AG08395 (cell line): ENCODE data around the gene OR8B12.

Experiments used
- DNase-seq: peaks from one replicate; pipeline ENCODE4 v3.0.0; 2012; ENCODE audit warnings: mixed read lengths, low spot score

Gene OR8B12, protein sequence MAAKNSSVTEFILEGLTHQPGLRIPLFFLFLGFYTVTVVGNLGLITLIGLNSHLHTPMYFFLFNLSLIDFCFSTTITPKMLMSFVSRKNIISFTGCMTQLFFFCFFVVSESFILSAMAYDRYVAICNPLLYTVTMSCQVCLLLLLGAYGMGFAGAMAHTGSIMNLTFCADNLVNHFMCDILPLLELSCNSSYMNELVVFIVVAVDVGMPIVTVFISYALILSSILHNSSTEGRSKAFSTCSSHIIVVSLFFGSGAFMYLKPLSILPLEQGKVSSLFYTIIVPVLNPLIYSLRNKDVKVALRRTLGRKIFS

DNA sequence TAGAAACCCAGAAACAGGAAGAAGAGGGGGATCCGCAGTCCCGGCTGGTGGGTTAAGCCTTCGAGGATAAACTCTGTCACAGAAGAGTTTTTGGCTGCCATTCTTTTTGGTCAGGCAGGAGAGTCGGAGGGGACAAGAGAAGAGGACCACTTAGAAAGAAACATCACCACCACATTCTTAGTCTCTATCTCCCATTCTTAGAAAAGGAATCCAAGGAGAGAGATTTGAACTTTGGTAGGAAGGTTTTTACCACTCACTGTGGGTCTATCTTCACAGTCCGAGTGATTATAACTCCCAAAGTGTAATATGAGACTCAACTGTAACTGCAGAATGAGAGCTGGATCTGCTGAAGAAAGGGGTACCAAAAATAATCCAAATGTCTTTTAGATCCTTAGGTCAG is at the start of gene OR8B12:
OR8B12 (minus strand) TSS at position 101 of the 400 bp plus-strand sequence; CDS start at position 101, 0 bp downstream.
- no peak for DNase-seq

DNA sequence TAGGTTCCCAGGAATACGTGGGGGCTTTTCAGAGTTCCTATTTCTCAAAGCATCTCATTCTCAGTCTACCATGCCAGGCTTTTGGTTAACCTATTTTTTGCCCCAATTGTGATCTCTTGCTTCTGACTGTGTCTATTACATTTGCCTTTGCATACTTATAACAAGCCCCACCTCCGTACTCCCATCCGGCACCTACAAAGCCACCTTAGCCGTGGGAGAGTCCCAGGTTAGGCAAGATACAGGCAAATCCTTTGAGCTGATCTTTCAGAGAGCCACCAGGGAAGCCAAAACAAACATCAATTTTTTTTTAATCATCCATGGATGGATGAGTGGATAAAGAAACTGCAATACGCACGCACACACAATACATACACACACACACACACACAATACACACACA is 49.2 kb upstream of the OR8B12 start:
- no peak for DNase-seq

DNA sequence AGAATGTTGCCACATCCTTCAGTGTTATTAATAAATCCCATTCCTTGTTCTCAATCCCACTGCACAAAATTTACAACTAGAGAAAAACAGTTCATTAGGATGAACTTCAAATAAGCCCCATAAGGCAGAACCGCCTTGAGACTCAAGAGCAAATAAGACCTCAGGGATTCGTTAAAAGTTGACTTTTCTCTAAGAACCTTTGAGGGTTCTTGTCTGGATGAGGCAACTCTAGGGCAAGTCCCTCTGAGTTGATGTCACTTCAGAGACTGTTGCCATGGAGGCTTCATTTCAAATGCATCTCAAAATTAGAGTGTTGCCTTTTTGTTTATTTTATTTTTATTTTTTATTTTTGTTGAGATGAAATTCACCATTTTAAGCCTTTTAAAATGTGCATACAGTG is 48.0 kb upstream of the OR8B12 start:
- no peak for DNase-seq

DNA sequence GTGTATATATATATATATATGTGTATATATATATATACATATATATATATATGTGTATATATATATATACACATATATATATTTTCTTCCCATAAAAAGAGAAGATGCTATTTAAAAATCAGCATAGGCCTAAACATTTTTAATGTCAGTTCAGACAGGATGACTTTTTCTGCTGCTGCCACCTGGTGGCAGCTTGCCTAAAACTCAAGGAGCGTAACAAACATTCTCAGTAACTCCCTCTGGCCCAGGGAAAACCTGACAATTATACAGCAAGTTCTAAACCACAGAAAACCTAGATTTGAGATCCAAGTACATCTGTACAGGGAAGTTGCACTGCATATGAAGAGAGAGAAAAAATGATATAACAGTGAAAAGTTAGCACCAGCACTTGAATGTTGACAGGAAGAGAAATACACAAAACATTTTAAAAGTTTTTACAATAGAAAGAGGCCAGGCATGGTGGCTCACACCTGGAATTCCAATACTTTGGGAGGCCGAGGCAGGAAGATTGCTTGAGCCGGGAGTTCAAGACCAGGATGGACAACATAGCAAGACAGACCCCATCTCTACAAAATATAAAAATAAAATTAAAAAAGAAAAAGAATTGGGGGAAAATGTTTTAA is 42.9 kb upstream of the OR8B12 start:
- DNase-seq: peak; percentile 48

DNA sequence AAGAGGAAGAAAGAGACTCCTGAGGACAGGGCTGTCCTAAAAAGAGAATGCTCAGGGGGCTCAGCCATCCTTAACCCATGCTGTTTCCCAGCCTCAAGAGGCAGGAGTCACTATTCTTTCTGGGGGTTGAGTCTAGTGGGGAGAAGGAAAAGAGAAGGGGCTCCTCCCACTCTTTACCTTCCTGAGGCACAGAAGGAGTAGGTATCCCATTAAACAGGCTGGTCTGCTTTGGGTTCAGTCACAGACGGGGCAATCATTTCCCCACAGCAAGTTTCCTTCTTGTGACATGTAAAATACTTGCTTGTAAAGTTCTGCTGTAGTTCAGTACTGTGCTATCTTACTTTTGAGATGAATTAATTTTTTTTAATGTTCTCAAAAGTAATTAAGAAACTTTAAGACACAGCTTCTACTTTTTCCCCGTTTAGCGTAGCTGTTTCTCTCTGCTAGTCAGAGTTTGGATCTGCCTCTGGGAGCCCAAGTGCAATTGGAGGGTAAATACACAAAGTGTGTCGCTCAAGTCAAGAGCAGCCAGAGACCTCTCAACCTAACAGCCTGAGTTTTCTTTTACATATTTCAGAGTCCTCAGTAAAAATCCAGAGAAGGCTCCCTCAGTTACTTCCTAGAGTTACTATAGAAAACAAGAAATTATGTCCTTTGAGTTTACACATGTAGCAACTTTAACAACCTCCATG is 41.4 kb upstream of the OR8B12 start:
- DNase-seq: no peak

DNA sequence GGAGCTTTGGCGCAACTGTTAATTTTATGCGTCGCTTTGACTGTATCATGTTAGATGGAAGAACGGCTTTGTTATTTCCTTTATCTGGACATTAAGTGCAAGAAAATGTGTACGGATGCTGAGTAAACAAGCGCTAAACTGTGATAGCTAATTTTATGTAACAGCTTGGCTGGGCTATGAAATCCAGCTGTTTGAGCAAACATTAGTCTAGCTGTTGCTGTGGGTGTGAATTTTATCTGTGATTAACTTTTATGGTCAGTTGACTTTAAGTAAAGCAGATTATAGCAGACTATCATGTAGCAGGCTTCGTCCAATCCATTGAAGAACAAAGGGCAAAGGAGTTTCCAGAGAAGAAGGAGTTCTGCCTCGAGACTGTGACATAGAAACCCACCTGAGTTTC is 40.3 kb upstream of the OR8B12 start:
- no peak for DNase-seq

DNA sequence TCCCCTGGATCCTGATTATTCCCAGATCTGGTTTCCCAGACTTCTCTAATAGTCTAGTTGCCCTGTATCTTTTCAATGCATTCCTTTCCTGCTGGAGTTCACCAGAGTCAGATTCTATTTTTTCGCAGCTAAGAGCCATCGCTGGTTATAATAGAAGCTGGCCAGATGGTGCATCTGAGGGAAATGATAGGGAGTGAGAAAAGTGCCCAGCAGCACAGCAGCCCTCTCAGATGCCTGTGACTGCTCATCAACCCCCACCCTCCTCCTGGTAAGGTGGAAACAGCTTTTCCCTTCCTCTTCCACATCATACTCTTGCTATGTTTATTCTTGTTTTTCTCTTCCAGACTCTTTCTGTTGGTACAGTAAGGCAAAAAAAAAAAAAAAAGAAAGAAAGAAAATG is 39.1 kb upstream of the OR8B12 start:
- DNase-seq: no peak

DNA sequence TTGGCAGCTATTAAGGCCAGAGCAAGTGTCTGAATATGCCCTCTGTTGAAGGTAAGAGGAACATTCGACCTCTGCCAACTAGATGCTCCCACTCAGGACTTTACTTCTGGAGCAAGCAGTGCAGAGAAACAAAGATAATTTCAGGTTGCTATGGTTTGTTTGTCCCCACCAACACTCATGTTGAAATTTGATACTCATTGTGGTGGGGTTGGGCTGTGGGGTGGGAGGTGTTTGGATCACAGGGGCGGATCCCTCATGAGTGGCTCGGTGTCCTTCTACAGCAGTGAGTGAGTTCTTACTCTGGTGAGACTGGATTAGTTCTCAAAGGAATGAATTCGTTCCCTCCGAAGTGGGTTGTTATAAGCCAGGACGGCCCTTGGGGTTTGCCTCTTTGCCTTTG is 38.4 kb upstream of the OR8B12 start:
- no peak for DNase-seq

DNA sequence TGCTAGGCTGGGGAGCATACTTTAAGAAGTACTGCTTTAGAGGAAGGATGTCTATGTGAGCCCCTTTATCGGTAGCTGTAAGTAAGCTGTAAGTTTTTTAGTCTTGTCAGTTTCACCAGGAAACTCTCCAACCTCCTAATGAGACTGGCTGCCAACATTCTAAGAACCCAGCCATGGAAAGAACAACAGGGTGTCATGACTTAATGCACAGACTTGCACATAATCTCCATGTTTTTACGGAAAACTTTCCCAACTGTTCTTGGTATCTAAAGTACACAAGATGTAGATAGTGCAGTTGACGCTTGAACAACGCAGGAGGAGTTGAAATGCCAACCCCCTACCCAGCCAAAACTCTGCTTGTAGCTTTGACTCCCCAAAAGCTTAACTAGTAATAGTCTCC is 35.3 kb upstream of the OR8B12 start:
- DNase-seq: no peak

DNA sequence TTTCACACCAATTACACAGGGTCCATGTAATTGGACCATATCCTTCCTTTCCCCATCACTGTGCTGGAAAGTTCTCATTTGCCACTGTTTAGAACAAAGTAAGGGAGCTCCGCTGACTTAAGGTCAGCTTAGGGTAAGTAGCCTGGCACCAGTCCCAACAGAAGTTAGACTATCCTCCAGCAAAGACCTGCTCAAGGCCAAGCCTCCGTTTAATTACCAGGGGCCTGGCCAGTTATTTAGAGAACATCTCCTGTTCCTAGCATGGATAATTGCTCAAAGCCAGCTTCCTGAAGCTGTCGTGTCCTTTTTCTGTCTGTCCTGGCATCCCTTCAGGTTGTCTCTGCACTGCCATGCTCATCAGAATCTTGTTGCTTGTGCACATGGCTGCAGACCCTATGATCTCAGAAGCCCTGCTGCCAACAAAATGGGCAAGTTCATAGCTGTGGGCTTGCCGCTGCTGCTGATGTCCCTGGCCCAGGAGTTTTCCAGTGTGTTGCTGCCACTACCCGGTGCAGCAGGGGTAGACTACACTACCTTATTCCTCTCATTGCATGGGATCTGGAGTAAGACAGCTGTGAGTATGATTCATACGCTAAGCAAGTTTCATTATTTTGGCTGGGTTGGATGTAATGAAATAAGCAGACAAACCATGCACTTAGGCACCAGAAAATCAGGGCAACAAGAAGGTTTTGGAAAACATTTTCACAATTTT is 34.4 kb upstream of the OR8B12 start:
- DNase-seq: no peak

DNA sequence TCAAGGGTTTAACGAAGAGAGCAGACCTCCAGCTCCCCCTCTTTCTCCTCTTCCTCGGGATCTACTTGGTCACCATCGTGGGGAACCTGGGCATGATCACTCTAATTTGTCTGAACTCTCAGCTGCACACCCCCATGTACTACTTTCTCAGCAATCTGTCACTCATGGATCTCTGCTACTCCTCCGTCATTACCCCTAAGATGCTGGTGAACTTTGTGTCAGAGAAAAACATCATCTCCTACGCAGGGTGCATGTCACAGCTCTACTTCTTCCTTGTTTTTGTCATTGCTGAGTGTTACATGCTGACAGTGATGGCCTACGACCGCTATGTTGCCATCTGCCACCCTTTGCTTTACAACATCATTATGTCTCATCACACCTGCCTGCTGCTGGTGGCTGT is 26.7 kb upstream of the OR8B12 start:
- DNase-seq: no peak

DNA sequence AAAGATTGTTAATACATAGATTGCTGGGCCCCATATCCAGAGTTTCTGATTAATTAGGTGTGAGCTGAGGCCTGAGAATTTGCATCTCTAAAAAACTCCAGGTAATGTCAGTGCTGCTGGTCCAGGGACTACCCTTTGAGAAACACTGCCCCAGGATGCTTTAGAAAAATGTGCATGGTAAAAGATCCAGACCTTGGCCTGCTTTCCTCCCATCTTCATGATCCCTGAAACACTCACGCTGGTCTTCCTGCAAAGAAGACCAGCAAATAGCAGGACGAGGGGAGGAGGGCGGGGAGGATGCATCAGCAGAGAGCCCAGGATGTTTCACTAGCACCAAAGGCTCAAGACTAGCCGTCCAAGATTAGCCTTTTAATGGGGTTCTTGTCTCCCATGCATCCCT is 26.2 kb upstream of the OR8B12 start, which contains the start of gene OR8A1:
OR8A1 (plus strand) TSS at position 301 of the 400 bp plus-strand sequence. CDS start 123 bp downstream, outside the sequence.
- no peak for DNase-seq

DNA sequence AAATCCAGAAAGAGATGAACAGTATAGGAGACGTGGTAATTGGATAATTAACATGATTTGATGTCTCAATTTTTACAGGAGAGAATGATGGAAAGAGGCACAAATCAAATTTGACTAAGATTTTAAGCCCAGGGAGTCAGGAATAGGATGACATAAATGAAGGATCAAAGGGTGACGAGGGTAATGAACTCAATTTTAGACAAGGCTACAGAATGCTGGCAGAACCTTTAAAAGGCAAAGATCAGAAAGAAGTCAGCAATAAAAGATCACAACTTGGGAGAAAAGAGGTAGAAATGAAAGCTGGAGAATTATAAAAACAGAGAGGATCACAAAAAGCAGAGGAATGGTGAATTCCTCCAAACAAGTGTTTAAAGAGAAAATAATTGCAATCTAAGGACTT is 13.4 kb upstream of the OR8B12 start:
- DNase-seq: no peak

DNA sequence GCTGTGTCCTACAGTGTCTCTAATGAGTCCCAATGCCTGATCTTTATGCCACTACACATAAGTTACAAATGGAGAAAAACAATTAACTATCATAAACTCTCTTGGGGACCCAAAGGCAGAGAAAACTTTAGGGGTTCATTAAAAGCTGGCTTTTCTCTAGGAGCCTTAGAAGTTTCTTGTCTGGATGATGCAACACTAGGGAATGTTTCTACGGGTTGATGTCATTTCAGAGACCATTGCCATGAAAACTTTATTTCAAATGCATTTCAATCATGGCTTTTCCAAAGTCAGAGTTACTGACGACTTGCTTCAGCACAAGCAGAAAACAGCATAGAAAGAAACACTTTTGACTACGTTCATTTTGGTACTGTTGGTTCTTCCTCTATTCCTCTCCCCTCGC is 8.5 kb upstream of the OR8B12 start:
- DNase-seq: no peak

DNA sequence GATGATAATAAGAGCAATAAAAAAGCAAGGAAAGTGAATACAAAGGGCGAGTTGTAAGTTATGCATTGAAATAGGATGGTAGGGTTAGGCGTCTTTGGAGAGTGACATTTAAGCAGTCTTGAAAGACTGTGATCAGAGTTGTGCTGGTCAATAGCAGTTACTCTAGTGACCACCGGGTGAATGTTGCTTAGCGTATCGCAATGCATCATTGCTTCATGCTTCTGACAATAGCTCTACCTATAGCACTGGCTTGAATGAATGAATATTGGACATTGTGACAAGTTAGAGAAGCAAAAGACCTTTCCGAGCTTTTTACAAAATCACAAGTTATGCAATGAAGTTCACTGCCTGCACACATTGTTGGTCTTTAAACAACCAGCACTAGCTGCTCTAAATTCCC is 7.7 kb upstream of the OR8B12 start:
- DNase-seq: no peak

DNA sequence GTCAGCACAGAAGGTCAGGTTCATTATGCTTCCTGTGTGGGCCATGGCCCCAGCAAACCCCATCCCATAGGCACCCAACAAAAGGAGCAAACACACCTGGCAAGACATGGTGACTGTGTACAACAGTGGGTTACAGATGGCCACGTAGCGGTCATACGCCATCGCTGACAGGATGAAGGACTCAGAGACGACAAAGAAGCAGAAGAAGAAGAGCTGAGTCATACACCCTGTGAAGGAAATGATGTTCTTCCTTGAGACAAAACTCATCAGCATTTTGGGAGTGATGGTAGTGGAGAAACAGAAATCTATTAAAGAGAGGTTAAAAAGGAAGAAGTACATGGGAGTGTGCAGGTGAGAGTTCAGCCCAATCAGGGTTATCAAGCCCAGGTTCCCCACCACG is 309 bp downstream of the OR8B12 start:
- DNase-seq: no peak

DNA sequence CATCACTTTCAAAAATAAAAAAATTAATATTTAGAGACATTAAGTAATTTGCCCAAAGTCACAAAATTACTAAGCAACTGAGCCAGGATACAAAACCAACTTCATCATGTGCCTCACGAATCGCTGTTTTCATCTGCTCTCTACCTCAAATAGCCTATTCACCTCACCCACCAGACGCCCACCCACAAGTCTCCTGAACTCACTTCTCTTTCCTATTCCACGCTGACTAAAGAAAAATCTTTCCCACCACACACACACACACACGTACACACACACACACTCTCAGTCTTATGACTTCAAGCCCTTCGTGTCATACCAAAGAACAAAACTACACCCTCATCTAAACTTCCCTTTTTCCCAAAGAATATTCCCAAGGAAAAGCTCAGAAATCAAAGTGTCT is 2.2 kb downstream of the OR8B12 start:
- DNase-seq: no peak

DNA sequence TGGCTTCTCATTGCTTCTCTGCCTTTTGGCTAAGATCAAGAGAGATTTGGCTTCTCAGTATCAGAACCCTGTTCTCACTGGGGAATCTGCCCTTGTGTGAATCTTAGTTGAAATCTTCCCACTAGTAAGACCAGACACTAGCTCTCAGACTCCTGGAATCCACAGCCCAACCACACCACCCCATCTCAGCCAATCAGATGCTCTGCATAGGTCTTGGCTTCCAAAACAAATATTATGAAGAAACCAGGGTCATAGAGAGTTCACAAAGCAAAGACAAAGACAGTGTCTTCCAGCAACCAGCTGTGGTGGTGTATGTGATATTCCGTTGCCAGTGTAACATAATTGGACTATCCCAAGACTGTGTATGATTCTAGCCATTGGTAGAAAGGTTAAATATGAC is 5.4 kb downstream of the OR8B12 start:
- DNase-seq: no peak

DNA sequence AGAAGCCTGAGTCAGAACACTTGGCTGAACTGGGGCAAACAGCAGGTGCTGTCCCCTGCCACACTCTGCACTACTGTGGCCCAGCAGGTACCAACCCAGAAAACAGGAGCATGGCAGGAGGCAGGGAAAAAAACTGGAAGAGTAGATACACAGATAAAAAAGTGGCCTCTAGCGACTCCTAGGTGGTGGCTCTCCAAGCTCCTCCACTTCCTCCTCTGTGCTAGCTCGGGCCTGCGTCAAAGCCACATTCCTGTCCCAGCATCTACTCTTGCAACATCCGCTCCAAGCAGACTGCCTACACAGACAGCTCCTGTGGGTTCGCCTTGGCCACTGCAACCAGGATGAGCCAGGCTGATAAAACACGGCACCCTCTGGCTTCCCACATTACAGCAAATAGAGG is 6.9 kb downstream of the OR8B12 start:
- DNase-seq: no peak

DNA sequence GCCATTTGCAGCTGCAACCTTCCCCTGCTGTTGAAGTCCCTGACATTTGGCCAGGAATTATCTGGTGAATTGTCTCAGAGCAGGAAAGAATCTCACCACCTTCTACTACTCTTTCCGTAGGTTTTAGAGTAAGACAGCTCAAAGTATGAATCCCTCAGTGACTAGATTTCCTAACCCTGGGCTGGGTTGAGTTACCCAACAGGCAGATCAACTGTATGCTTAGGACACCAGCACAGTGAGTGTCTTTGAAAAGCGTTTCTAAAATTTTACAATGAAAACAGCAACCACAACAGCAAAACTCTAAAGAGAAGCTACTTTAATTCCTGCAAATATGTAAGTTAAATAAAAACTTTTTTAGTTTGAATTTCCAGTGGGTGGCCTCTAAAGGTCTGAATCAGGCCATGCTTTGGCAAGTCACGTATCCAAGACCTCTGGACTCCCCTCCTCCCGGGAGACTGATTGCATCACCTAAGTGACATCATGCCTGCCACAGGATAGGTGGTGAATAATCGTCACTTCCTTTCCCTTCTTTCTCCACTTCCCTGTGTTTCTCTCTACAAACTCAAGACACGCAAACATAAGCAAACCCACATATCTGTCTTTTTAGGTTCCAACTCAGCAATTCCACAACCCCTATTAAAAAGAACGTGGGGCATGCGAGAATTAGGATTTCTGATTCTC is 7.8 kb downstream of the OR8B12 start:
- DNase-seq: no peak

DNA sequence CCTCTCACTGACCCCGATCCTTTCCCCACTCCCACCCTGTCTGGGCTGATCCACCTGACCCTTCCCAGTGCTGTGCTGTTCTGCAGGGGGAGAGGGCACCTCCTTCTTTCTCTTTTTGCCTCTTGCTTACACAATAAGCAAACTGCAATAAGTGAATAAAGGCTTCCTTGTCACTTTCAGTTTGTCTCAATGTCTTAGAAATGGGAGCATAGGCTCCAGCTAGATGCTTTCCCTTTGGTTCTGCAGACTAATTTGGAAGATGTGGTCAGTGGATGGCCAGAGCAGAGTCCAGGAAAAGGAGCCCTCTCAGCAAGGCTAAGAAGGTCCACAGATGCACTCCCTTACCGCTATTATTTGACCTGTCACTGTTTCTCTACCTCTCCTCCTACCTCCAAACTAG is 9.4 kb downstream of the OR8B12 start:
- DNase-seq: no peak

DNA sequence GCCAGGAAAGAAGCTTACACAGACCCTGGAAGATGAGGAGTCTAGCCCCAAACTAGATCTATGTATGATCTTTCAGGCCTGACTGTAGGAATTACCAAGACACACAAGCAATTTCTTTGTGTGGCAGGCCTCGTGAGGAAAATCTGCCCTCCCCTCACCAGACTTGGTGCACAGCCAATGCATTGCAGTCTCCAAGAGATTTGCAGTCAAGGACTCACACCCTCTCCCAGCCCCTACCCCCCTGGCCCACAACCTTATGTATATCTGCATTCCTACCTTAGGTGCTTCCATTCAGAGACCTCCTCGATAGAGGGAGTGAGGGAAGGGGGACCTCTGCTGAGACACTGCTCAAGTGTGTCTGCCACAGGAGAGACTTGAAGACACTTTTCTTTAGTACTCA is 9.8 kb downstream of the OR8B12 start:
- no peak for DNase-seq
